ENCODE measurements around the gene GSTM2.

GRCh38 chr1:109719337-109719837, 51.5 kb downstream of the GSTM2 start:
- TF ChIP-seq ZC3H10 (CRISPR knock-in tag; IDR thresholded peaks at IDR 0.05) = no peak
- TF ChIP-seq TSHZ2 (CRISPR knock-in tag; IDR thresholded peaks at IDR 0.05) = no peak
- no peak for TF ChIP-seq CSDC2 (CRISPR knock-in tag; IDR thresholded peaks at IDR 0.05)
- TF ChIP-seq OSR1 (CRISPR knock-in tag; IDR thresholded peaks at IDR 0.05) = no peak
- no peak for TF ChIP-seq ZFP30 (CRISPR knock-in tag; IDR thresholded peaks at IDR 0.05)
- TF ChIP-seq ZNF70 (CRISPR knock-in tag; IDR thresholded peaks at IDR 0.05) = no peak
- no peak for TF ChIP-seq ARNTL (CRISPR knock-in tag; IDR thresholded peaks at IDR 0.05; ENCODE audit: borderline replicate concordance, low read depth)
- TF ChIP-seq PATZ1 (CRISPR knock-in tag; IDR thresholded peaks at IDR 0.05; ENCODE audit: borderline replicate concordance) = no peak
- no peak for TF ChIP-seq ZFP3 (CRISPR knock-in tag; IDR thresholded peaks at IDR 0.05)
- no peak for TF ChIP-seq ISL1 (CRISPR knock-in tag; IDR thresholded peaks at IDR 0.05)
- no peak for TF ChIP-seq RARB (CRISPR knock-in tag; IDR thresholded peaks at IDR 0.05)

Measured in SK-N-SH treated with all-trans-retinoic acid at 6 μM for 48 hours (cell line).